IgD-negative memory B cell (primary cell): ENCODE measurements around the gene INTS1. TPM values are rescaled to one million over a fixed set of nuclear protein-coding genes. Genes with fewer than 3 reads are reported as not detected.
"Not testable (repeated sequence)": the region's sequence is repeated elsewhere in the genome, so short reads cannot be mapped to it uniquely, and the experiment has no call there.

Experiments
- H3K27ac Mint-ChIP-seq, 3 donors: one replicate each; pipeline ENCODE4 v1.8.0; 2020 to 2022; ENCODE audit warnings: mild to moderate bottlenecking in 3 of 3, mixed read lengths in 3 of 3, moderate library complexity in 1 of 3
- H3K27me3 Mint-ChIP-seq: one replicate; pipeline ENCODE4 v1.8.0; 2021; ENCODE audit warnings: mixed read lengths
- H3K36me3 Mint-ChIP-seq: one replicate; pipeline ENCODE4 v1.8.0; 2020; ENCODE audit warnings: mild to moderate bottlenecking, mixed read lengths
- H3K4me1 Mint-ChIP-seq, 3 donors: one replicate each; pipeline ENCODE4 v1.8.0; 2020 to 2022; ENCODE audit warnings: mixed read lengths in 3 of 3, mild to moderate bottlenecking in 1 of 3
- H3K4me3 Mint-ChIP-seq, 4 donors: one replicate each; pipeline ENCODE4 v1.8.0; 2020 to 2022; ENCODE audit warnings: mild to moderate bottlenecking in 4 of 4, mixed read lengths in 4 of 4, moderate library complexity in 3 of 4
- H3K9me3 Mint-ChIP-seq, 3 donors: one replicate each; pipeline ENCODE4 v1.8.0; 2020 to 2021; ENCODE audit warnings: mixed read lengths in 3 of 3, mild to moderate bottlenecking in 1 of 3
- polyA plus RNA-seq: library from polyadenylated mRNA; unstranded; fragments of 300-500 nt; fragmentation: Illumina TruSeq; gene quantifications from one replicate; pipeline ENCODE4 v1.2.3, GENCODE V29; 2021

Gene INTS1
- polyA plus RNA-seq, 1 donor from 2014 or later: 23.4 TPM

- H3K36me3 Mint-ChIP-seq: no peaks in the 10 kb centered on the region
- H3K27ac Mint-ChIP-seq: no peak overlapping the region
- peaks cover 0 to 4% (median 3%) of the 10 kb centered on the region in 3 donors for H3K4me1 Mint-ChIP-seq
- H3K27me3 Mint-ChIP-seq: no peaks in the 10 kb centered on the region
- H3K4me3 Mint-ChIP-seq: no peak overlapping the region
- no peaks in the 10 kb centered on the region for H3K9me3 Mint-ChIP-seq
Observed at GRCh38 chr7:1455241-1455939, 48.8 kb downstream of the INTS1 start.

- H3K4me1 Mint-ChIP-seq: peaks cover 0 to 4% (median 3%) of the 10 kb centered on the region in 3 donors
- no peak overlapping the region for H3K27ac Mint-ChIP-seq
- H3K27me3 Mint-ChIP-seq: no peaks in the 10 kb centered on the region
- no peaks in the 10 kb centered on the region for H3K9me3 Mint-ChIP-seq
- no peaks in the 10 kb centered on the region for H3K36me3 Mint-ChIP-seq
- H3K4me3 Mint-ChIP-seq: no peak overlapping the region
Observed at GRCh38 chr7:1454542-1454941, 49.6 kb downstream of the INTS1 start.

- H3K4me3 Mint-ChIP-seq: no peak overlapping the region
- no peaks in the 10 kb centered on the region for H3K36me3 Mint-ChIP-seq
- H3K27ac Mint-ChIP-seq: no peak overlapping the region
- no peaks in the 10 kb centered on the region for H3K27me3 Mint-ChIP-seq
- no peaks in the 10 kb centered on the region for H3K4me1 Mint-ChIP-seq
- H3K9me3 Mint-ChIP-seq: no peaks in the 10 kb centered on the region
Observed at GRCh38 chr7:1452205-1452604, 52.0 kb downstream of the INTS1 start.

- Mint-ChIP-seq H3K9me3 (no peaks in the 10 kb centered on the region), H3K27me3 (no peaks in the 10 kb centered on the region), H3K4me3 (no peak overlapping the region), H3K27ac (no peak overlapping the region), H3K4me1 (no peaks in the 10 kb centered on the region), H3K36me3 (no peaks in the 10 kb centered on the region)
Observed at GRCh38 chr7:1450987-1451386, 53.2 kb downstream of the INTS1 start.

- Mint-ChIP-seq H3K27ac (peak overlapping the region in 1 of 3 donors; percentile 62), H3K9me3 (no peaks in the 10 kb centered on the region), H3K4me1 (no peaks in the 10 kb centered on the region), H3K4me3 (no peak overlapping the region), H3K27me3 (no peaks in the 10 kb centered on the region), H3K36me3 (no peaks in the 10 kb centered on the region)
Observed at GRCh38 chr7:1450431-1450830, 53.8 kb downstream of the INTS1 start.

- Mint-ChIP-seq H3K9me3 (no peaks in the 10 kb centered on the region), H3K27me3 (no peaks in the 10 kb centered on the region), H3K27ac (peak overlapping the region in 1 of 3 donors; percentile 62), H3K4me3 (no peak overlapping the region), H3K4me1 (no peaks in the 10 kb centered on the region), H3K36me3 (no peaks in the 10 kb centered on the region)
Observed at GRCh38 chr7:1449951-1450350, 54.2 kb downstream of the INTS1 start.

GRCh38 chr7:1449501-1449900, 54.7 kb downstream of the INTS1 start:
- no peak overlapping the region for H3K4me3 Mint-ChIP-seq

GRCh38 chr7:1448958-1449357, 55.2 kb downstream of the INTS1 start:
- no peaks in the 10 kb centered on the region for H3K4me1 Mint-ChIP-seq
- no peaks in the 10 kb centered on the region for H3K9me3 Mint-ChIP-seq
- H3K4me3 Mint-ChIP-seq: no peak overlapping the region
- no peaks in the 10 kb centered on the region for H3K36me3 Mint-ChIP-seq
- H3K27ac Mint-ChIP-seq: no peak overlapping the region
- no peaks in the 10 kb centered on the region for H3K27me3 Mint-ChIP-seq

More at GRCh38 chr7:1449501-1449900, 54.7 kb downstream of the INTS1 start:
- Mint-ChIP-seq H3K27ac (no peak overlapping the region), H3K4me1 (no peaks in the 10 kb centered on the region), H3K9me3 (no peaks in the 10 kb centered on the region), H3K36me3 (no peaks in the 10 kb centered on the region), H3K27me3 (no peaks in the 10 kb centered on the region)

GRCh38 chr7:1447551-1448244, 56.5 kb downstream of the INTS1 start:
- H3K27ac Mint-ChIP-seq: no peak overlapping the region
- H3K9me3 Mint-ChIP-seq: no peaks in the 10 kb centered on the region
- peaks cover 1% of the 10 kb centered on the region for H3K27me3 Mint-ChIP-seq
- H3K4me3 Mint-ChIP-seq: no peak overlapping the region
- H3K4me1 Mint-ChIP-seq: peaks cover 0 to 2% (median 0%) of the 10 kb centered on the region in 3 donors
- peaks cover 1% of the 10 kb centered on the region for H3K36me3 Mint-ChIP-seq

GRCh38 chr7:1447112-1447511, 57.1 kb downstream of the INTS1 start:
- Mint-ChIP-seq H3K36me3 (peaks cover 1% of the 10 kb centered on the region), H3K4me1 (peaks cover 0 to 2% (median 0%) of the 10 kb centered on the region in 3 donors), H3K4me3 (no peak overlapping the region), H3K27ac (no peak overlapping the region), H3K27me3 (peaks cover 2% of the 10 kb centered on the region), H3K9me3 (no peaks in the 10 kb centered on the region)

- Mint-ChIP-seq H3K36me3 (peaks cover 1% of the 10 kb centered on the region), H3K4me1 (peaks cover 0 to 2% (median 0%) of the 10 kb centered on the region in 3 donors), H3K9me3 (no peaks in the 10 kb centered on the region), H3K27me3 (peaks cover 2% of the 10 kb centered on the region), H3K4me3 (no peak overlapping the region), H3K27ac (no peak overlapping the region)
Observed at GRCh38 chr7:1446620-1447032, 57.6 kb downstream of the INTS1 start.

- not testable (repeated sequence) for H3K27me3 Mint-ChIP-seq, H3K27ac Mint-ChIP-seq, H3K36me3 Mint-ChIP-seq, H3K4me3 Mint-ChIP-seq, H3K9me3 Mint-ChIP-seq, H3K4me1 Mint-ChIP-seq
Observed at GRCh38 chr7:1446026-1446425, 58.2 kb downstream of the INTS1 start.

GRCh38 chr7:1445341-1445740, 58.8 kb downstream of the INTS1 start:
- Mint-ChIP-seq H3K36me3 (peaks cover 1% of the 10 kb centered on the region), H3K4me3 (no peak overlapping the region), H3K4me1 (peaks cover 0 to 2% (median 0%) of the 10 kb centered on the region in 3 donors), H3K9me3 (no peaks in the 10 kb centered on the region), H3K27me3 (peaks cover 5% of the 10 kb centered on the region), H3K27ac (no peak overlapping the region)

- peaks cover 5% of the 10 kb centered on the region for H3K27me3 Mint-ChIP-seq
Observed at GRCh38 chr7:1444925-1445322, 59.3 kb downstream of the INTS1 start.

GRCh38 chr7:1444214-1444924, 59.8 kb downstream of the INTS1 start:
- Mint-ChIP-seq H3K4me3 (no peak overlapping the region), H3K27me3 (peaks cover 5% of the 10 kb centered on the region), H3K27ac (no peak overlapping the region), H3K9me3 (no peaks in the 10 kb centered on the region), H3K4me1 (peaks cover 0 to 2% (median 0%) of the 10 kb centered on the region in 3 donors), H3K36me3 (peaks cover 1% of the 10 kb centered on the region)

More at GRCh38 chr7:1444925-1445322, 59.3 kb downstream of the INTS1 start:
- Mint-ChIP-seq H3K9me3 (no peaks in the 10 kb centered on the region), H3K27ac (no peak overlapping the region), H3K4me3 (no peak overlapping the region), H3K36me3 (peaks cover 1% of the 10 kb centered on the region), H3K4me1 (peaks cover 0 to 2% (median 0%) of the 10 kb centered on the region in 3 donors)
